ENCODE measurements around the gene RPH3AL.
A peak's percentile ranks its signal among the peaks of the same experiment; 100 is the strongest.
"Not testable (repeated sequence)": the region's sequence is repeated elsewhere in the genome, so short reads cannot be mapped to it uniquely, and the experiment has no call there.

Gene RPH3AL

GRCh38 chr17:189444-189843 lies 163.2 kb downstream of the RPH3AL start:
- intact Hi-C loops (cut with DNase I), result no loop called here
- DNase-seq, result no peak

DNA sequence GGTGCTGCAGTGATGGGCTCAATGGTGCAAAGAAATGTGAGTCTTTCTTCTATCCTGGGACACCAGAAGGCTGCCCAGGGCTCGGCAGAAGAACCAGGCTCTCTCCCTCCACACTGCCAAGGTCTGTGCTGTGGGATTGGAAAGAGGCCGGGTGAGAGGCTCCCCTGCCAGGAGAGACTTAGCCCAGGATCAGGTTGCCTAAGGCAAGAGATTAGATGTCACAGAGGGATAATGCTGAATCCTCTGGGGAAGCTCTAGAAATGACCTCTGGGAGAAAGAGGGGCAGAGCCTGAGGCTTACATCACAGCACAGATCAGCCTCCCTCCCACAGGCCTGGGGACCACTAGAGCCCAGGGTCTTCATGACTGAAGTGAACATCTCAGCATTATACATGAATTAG lies 165.5 kb downstream of the RPH3AL start:
- intact Hi-C loops (cut with DNase I), result no loop called here
- no peak for DNase-seq

- no peak for DNase-seq
Measured at GRCh38 chr17:185445-186138, 167.0 kb downstream of the RPH3AL start.

DNA sequence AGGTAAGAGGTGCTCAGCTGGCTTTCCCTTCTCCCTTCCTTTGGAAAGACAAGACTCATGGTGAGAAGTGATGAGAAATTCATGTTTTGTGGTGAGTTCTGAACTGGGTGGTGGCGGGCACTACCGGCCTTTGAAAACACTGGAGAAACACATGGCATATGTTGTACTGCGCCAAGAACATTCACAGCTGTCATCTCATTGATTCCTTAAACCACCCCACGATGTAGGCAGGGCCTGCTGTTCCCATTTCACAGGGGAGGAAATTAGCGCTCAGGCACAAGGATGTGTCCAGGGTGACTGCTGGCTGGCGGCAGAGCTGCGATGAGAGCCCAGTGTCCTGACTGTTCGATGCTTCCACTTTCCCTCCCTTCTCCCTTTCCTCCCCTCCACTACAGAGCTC lies 169.6 kb downstream of the RPH3AL start:
- intact Hi-C loops (cut with DNase I), result no loop called here
- no peak for DNase-seq

More at GRCh38 chr17:185445-186138, 167.0 kb downstream of the RPH3AL start:
- intact Hi-C loops (cut with DNase I), result no loop called here

DNA sequence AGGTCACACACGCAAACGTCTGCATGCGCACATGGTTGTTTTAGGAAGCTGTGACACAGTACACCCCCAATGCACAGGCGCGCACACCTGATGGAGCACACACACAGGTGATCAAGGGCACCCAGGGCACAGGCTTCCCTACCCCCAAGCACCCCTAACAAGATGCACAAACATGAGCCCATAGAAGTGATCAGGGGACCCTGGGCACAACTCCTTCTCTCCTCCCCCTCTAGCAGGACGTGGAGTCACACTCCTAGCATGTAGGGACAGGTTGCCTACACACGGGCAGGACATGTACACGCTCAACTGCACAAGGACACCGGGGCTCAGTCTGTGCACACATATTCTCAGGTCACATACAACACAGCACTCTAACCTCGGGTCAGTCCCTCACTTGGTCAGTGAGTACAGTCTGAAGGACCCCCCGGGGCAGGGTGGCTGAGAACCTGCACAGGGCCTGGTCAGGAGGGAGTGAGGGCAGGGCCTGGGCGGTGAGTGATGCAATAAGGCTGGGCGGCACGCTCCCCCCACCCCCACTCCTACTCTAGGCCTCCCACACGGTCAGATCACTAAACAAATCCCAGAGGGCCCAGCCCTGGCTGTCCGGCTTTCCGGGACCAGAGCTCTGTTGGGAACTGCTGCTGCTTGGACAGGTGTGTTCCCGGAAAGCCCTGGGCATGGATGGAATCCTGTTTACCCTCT lies 170.4 kb downstream of the RPH3AL start:
- peak in 9 of 42 donors; percentile 7 to 50 (median 28) for DNase-seq
- intact Hi-C loops (cut with DNase I), result no loop called here

DNA sequence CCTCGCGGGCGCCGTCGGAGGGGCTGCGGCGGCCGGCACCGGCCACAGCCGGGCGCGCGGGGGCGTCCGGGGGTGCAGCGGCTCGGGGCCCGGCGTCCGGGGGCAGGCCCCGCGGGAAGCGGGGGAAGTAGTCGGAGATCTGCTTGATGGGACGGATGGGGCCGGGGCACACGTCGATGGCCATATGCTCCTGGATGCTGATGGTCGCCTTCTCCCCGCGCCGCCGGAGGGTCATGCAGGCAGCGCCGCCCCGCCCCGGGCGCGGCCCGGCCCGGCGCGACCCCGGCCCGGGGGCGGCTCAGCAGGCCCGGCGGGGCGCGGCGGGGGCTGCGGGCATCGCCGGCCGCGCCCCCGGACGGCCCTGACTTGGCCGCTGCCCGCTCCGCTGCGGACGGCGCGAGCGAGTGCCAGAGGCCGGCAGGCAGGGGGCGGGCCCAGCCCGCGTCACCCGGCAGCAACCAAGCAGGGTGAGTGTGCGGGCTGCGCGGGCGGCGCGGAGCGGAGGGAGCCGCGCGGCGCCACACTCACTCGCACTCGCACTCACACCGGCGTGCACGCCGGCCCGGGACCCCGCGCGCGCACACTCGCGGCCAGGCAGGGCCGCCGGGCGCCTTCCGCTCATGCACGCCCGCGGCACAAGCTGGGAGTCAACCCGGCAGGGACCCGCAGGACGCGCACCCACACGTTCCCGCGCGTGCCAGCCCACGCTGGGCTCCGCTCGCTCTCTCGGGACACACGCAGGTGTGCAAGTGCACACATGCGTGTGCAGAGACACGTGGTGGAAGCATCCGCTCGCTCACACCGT lies 171.2 kb downstream of the RPH3AL start, which contains the start of gene DOC2B:
TSS of gene DOC2B (minus strand) at position 406 of the 805 bp plus-strand sequence. CDS start at position 235, 171 bp downstream.
- peak in 39 of 42 donors; percentile 25 to 79 (median 53) for DNase-seq

DNA sequence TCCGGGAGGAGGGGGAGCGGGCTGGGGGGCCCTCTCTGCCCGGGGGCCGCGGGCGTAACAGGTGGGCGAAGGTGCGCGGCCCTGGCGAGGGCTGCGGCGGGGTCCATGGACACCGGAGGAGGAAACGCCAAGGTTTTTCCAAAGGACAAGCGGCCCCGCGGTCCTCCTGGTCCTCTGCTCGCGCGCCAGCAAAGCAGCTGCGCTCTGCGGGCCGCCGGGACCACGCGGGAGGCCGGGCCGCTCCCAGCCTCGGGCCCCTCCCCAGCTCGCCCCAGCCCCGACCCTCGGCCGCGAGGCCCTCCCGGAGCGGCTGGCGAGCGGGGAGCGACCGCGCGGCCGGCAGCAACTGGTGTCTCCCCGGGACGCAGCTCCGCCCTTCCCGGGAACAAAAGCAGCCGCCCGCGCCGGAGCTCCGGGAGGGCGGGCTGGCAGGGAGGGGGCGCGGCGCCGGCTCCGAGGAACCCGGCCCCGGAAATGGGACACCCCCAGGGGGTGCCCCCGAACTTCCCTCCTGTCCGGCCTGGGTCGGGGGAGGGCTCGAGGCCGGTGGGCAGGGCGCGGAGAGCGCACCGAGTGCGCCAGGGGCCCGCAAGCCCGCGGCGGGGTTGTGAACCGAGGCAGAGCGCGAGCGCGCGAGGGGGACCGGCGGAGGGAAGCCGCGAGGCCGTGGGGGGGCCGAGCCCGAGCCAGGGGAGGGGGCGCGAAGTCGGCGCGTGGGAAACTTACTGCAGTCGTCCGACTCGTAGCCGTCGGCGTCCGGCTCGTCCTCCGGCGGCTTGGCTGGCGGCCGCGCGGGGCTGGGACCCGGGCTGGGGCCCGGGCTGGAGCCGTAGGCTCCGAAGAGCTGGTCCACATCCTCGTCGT lies 172.0 kb downstream of the RPH3AL start:
- peak in 26 of 42 donors; percentile 9 to 65 (median 39) for DNase-seq
- intact Hi-C loops (cut with DNase I), result no loop called here

More for the DNA sequence above, 171.2 kb downstream of the RPH3AL start, which contains the start of gene DOC2B:
- intact Hi-C loops (cut with DNase I), result no loop called here

GRCh38 chr17:179781-180380 lies 172.7 kb downstream of the RPH3AL start:
- no peak for DNase-seq
- intact Hi-C loops (cut with DNase I), result no loop called here

DNA sequence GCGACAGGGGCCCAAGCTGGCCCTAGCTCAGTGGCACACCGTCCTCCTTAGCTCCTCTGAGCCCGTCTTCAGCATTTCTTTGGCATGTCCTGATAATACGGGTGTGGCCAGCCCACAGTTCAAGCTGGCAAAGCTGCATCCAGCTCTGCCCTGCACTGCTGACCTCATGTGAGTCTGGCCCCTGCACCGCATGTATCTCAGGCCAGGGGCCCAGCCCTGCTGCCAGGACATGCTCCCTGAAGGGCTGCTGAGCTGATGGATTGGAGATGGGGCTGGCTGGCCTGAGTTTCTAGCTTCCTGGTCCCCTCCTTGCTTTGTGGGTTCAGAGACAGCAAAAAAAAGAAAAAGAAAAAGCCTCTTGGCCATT lies 173.6 kb downstream of the RPH3AL start:
- intact Hi-C loops (cut with DNase I), result no loop called here
- no peak for DNase-seq

GRCh38 chr17:178292-179065 lies 174.1 kb downstream of the RPH3AL start:
- intact Hi-C loops (cut with DNase I), result no loop called here
- DNase-seq, result no peak

GRCh38 chr17:177762-178161 lies 174.8 kb downstream of the RPH3AL start:
- DNase-seq, result no peak
- intact Hi-C loops (cut with DNase I), result no loop called here

DNA sequence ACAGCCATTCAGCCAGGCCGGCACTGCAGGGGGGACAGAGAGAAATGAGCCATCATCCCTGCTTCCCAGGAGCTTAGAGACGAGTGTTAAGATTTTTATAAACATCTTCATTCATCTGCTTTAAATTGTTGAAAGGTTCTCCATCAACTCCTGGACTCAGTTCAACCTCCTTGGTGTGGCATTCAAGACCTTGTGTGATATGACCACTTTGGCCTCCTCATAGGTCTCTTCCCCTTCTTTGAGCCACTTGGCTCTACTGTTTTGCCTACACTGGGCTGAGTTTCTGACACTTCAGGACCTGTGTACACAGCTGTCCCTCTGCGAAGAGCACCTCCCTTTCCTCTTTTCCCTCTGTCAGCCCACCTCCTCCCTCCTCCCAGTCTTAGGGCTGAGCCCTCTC lies 175.5 kb downstream of the RPH3AL start:
- no peak for DNase-seq
- intact Hi-C loops (cut with DNase I), result no loop called here

DNA sequence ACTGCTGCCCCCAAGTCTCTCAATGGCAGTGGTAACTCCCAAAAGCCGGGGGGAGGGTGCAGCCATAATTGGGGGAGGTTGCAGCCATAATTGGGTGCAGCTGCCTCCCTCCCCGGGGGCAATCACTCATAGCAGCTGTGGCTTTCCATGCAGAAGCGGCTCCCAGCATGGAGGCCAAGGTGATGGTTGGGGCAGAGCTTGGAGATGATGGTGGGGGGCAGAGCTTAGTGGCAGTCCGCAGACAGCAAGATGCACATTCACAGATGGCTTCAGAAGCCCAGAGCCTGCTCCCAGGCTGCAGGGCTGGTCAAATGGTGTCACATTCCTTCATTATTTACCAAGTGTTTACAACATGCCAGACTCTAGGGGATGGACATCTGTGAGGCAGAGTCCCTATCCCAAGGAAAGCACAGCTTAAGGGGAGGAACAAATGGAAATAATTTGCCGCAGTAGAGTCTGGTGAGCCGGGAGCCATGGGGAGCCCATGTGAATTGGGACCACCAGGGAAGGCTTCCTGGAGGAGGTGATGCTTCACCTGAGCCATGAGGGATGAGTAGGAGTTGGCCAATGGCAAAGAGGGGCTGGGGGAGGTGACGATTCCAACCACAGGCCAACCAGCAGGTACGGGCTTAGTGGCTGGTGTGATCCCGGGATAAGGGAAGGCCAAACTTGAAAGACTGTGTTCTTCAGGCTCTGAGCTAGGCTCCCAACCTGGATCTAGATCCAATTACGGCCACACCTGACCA lies 179.3 kb downstream of the RPH3AL start:
- intact Hi-C loops (cut with DNase I), result no loop called here
- no peak for DNase-seq

GRCh38 chr17:172401-172800 lies 180.2 kb downstream of the RPH3AL start:
- DNase-seq, result no peak
- intact Hi-C loops (cut with DNase I), result no loop called here

DNA sequence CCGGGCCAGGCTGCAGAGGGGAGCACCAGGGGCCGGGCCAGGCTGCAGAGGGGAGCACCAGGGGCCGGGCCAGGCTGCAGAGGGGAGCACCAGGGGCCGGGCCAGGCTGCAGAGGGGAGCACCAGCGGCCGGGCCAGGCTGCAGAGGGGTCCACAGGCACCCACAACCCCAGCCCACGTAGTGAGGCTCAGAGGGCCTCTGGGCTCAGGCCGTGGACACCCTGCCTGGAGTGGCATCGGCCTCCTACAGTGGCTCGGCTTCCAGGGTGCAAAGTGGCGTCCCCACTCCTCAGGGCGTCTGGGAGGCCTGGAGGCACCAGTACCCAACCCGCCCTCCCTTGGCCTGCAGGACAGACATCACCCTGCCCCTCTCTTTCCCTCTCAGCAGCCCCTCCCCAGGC lies 180.7 kb downstream of the RPH3AL start:
- no peak for DNase-seq

DNA sequence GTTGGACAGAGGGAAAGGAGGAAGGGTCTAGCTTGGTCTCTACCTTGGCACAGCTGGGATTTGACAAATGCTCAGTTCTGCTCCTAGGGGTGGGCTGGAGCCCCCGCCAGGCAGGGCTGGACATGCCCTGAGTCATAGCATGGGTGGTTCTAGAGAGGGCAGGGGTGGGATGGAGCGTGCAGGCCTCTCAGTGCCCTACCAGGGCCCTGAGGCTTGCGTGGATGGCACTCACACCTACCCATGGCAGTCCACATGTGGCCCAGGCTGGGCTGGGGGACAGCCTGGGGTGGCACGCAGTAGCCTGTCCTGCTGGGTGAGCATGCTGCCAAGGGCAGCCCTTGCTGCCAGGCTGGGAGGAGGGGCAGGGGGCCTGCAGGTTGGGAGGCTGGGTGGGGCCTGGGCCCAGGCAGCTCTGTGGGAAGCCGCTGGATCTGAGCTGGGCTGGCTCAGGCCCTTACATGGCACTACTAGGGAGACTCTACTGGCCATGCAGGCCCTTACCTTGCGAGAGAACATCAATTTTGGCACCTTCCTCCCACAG lies 182.4 kb downstream of the RPH3AL start:
- intact Hi-C loops (cut with DNase I), result no loop called here
- no peak for DNase-seq

More for the DNA sequence above, 180.7 kb downstream of the RPH3AL start:
- intact Hi-C loops (cut with DNase I), result no loop called here

DNA sequence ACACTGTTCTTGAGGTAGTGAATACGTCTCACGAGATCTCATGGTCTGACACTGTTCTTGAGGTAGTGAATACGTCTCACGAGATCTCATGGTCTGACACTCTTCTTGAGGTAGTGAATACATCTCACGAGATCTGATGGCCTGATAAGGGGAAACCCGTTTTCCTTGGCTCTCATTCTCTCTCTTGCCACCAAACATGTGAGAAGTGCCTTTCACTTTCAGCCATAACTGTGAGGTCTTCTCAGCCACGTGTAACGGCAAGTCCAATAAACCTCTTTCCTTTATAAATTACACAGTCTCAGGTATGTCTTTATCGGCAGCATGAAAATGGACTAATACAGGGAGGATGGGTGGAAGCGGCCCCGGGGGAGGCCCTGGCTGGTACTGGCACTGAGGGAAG lies 184.0 kb downstream of the RPH3AL start:
- intact Hi-C loops (cut with DNase I); DNase-seq: not testable (repeated sequence)
